Muscle of arm (tissue), 12 donors: Measurements from ENCODE around the gene BABAM2. TPM values are rescaled to one million over a fixed set of nuclear protein-coding genes. Genes with fewer than 3 reads are reported as not detected.

Experiments
- DNase-seq: peaks from one replicate; pipeline ENCODE4 v3.0.0-alpha.2; 2013
- polyA plus RNA-seq, 12 donors: library from polyadenylated mRNA; unstranded; fragments of 120-200 nt; gene quantifications; one replicate each; pipeline ENCODE4 v1.2.1, GENCODE V29; 2013; ENCODE audit not compliant: insufficient read length in 12 of 12

BABAM2 gene
- polyA plus RNA-seq, 12 donors = 23.2 to 30.5 (median 24.7) TPM; not detected in 1

DNA sequence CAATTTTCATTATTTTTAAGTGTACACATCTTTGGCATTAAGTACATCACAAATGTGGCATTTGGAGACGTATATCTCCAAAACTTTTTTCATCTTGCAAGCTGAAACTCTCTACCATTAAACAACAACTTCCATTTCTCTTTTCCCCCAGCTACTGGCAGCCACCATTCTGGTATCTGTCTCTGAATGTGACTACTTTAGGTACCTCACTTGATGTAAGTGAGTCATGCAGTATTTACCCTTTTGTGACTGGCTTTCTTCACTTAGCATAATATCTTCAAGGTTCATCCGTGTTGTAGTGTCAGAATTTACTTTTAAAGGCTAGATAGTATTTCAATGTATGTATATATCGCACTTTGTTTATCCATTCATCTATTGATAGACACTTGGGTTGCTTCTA is 17.0 kb downstream of the BABAM2 start:
- DNase-seq = no peak

DNA sequence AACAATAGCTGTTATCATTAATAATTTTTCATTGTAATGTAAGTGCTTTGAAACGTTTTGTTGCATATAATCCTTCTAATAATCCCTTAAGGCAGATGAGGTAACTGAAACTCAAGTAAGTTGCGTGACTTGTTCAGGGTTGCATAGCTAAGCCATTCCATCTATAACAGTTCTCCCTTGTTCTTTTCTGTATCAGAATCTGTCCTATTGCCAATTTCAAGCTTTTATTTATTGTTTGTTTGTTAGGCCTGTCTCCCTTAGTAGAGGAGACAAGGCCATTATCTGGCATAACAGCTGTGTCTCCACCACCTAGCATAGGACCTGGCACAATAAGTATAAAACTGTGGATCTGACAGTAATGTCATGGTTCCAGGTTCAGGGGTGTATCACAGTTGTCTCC is 19.4 kb downstream of the BABAM2 start:
- DNase-seq = no peak

DNA sequence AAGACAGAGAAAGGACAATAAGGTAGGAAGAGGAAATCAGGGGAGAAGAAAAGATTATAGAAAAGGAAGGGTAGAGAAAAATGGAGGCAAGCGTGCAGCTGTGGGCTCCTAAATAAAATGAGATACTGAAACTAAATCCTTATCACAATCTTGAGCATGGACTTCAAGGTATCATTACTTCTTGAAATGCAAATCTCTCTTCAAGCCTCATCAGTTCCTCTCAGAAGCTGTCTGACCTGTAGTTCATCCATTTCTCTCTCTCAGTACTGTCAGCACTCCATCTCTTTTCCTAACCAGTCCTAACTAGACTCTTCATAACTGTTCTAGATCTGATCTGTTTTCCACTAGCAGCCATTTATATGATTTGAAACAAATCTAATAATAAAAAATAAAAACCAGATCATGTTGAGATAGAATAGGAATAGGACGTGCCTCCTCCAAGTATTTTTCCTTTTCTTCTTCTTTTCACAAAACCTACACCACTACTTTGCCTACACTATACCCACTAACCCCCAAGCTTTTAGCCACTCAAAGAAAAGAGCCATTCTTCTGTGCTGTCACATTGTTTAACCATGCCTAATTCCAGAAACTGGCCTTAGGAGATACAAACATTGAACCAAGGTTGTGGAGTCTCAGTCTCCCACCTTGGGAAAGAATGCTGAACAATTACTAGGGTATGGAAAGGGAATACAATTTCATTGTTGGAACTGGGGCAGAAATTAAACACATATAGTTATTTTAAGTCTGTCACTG is 21.1 kb downstream of the BABAM2 start:
- DNase-seq = no peak

DNA sequence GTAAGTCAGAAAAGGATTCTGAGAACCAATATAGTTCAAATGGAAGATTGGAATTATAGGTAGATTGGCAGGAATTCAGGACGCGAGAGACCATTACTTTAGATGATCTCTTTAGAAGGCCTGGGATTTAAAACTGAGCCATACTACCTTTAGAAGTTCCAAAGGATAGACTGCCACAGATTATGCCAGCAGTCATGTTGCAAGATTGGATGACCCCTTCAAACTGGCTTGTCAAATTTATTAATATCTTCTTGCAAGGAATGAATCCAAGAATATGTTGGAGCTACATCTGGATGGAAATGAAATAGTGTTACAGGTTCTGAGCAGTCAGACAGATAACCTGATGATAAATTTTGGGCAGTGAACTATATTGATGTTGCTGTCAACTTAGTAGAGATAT is 22.0 kb downstream of the BABAM2 start:
- DNase-seq = no peak

DNA sequence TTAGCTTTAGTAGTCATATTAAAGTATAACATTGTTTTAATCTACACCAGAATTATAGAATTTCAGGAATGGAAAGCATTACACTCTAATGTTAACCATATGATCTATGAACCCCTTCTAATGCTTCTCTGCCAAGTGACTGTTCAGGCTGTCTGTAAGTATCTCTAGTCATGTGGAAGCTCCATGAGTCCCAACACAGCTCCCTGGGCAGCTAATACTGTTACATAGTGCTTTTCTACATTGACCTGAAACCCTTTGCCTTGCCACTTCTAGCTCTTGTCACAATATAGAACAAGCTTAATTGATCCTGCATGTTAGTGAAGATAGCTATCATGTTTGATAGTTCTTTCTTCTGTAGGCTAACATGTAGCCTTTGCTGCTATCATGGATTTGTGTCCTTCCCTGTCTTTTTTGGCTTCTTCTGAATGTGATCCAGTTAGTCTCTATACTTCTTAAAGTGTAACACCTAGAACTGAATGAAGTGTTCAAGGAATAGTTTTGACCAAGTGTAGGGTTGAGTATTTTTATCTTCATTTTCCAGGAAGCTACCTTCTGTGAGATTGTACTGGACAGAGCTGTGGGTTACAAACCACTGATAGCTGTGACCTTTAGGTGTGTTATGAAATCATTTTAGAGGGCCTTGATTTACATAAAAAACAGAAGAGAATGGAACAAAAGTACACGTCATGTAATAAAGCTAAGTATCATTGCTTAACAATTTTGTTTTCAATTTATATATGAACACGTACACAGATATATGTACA is 23.7 kb downstream of the BABAM2 start:
- no peak for DNase-seq

DNA sequence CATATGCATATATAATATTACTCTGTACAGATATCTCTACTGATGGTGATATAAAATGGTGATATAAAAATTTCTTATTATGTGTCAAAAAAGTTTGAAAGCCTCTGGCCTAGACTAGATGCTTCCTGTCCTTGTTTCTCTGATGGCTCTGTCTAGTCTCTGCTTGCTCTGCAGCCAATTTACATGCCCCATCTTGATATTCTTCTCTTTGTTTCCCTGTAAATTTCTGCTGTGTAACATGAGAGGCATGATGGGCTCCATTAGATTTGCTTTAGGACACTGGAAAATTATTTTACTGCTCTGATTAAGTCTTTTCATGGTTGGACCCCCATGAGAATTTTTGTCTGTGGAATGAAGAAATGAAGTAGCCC is 24.3 kb downstream of the BABAM2 start:
- no peak for DNase-seq

GRCh38 chr2:27915191-27915590 is 24.7 kb downstream of the BABAM2 start:
- DNase-seq = no peak

DNA sequence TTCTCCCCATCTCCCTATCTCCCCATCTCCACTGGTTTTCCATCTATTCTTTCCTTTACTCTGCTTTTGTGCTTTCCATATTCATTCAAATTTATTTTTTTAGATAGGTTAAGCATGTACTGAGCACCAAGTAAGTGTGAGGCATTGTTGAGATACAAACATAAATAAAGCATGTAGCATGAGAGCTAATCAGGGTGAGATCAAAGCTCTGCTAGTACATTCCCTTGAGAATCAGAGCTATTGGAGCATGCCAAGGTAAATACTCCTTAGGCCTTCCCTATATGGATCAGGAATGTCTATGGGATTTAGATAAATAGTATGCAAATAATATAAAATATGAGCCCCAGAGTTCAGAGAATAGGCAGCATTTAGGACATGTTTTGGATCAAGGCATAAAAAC is 25.3 kb downstream of the BABAM2 start:
- no peak for DNase-seq

DNA sequence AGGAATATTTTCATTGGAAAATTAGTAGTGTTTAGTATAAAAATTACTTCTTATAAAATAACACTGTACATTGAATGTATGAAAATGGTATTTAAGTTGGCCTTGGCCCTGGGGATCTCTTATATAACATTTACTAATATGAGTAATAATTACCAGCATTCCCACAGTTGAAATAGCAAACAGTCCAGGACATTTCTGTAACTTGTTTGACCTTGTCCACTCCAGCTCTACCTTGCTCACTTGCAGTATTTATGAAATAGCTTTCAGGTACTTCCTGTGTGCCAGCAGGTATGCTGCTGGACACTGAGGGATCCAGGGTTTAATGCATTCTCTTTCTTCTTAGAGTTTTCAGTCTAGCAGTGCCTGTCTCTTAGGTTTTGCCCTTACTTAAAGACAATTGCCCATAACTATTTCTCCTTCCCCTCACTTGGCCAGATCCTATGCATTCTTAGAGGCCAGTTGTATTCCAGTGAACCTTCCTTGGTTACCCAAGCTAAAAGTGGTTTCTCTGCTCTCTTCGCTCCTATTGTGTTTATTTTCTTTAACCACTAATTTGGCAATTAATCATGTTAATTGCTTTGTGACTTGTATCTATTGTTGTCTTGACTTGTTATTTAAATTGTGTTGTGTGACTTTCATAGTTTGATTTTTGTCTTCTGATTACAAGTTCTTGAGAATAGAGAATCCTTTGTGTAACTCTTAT is 25.9 kb downstream of the BABAM2 start:
- DNase-seq = no peak

DNA sequence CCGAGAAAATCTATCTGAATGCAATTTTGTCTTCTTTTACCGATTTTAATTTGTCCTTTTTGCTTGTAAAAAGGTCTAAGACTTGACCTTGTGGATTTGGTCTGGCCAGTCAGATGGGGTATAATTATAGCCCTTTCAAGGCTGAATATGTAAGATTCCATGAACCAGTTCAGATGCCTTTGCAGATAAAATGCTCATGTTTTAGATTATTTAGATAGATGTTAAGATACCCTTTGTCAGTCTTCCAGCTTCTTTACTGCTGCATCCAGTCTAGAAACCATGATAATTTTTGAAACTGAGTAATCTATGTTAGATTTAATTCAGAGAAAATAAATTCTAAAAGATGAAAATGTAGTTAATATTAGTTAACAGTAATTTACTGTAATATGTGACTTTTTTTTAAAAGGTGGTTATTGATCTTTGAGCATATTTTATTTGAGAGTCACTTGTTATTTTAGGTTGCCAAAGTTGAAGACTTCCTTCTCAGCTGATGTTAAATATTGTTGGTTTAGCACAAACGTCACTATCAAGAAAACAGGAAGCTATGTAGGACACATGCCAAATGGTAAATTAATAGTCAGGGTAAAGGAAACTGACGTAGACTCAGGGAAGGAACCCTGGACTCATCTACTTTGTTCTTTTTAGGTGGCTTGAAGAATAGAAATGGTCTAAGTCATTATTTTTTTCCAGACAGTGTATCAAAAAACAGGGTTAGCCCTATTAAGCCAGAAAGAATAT is 29.8 kb downstream of the BABAM2 start:
- DNase-seq = peak; percentile 20

GRCh38 chr2:27921424-27921823 is 30.9 kb downstream of the BABAM2 start:
- DNase-seq = no peak

GRCh38 chr2:27921880-27922547 is 31.5 kb downstream of the BABAM2 start:
- no peak for DNase-seq

GRCh38 chr2:27922842-27923241 is 32.3 kb downstream of the BABAM2 start:
- no peak for DNase-seq

DNA sequence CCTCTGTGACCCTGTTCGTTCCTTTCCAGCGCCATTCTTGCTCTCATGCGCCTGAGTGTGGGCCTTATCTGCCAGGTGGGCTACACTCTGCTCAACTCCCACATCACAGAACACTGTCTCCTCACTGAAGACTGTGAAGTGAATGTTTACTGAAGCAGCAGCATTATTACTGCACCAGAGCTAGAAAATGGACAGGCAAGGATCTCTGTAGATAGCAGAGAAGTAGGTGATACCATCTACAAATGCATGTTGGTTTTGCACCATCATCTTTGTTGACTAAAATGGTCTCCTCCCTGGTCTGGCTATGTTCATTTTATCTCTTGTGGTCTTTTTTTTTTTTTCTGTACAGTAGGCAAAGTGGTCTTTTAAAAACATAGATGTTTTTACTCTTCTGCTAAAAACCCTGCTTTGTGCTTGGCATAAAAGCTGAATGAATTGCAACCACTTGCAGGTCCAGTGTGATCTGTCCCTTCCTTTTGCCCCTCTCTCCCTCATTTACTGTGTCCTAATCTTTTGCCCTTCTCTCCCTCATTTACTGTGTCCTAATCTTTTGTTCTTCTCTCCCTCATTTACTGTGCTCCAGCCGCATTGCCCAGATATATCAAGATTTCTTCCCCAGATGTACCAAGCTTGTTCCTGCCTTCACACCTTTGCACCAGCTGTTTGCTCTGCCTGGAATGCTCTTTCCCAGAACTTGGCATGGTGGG is 35.4 kb downstream of the BABAM2 start:
- DNase-seq = no peak

GRCh38 chr2:27929916-27930486 is 39.5 kb downstream of the BABAM2 start:
- no peak for DNase-seq

DNA sequence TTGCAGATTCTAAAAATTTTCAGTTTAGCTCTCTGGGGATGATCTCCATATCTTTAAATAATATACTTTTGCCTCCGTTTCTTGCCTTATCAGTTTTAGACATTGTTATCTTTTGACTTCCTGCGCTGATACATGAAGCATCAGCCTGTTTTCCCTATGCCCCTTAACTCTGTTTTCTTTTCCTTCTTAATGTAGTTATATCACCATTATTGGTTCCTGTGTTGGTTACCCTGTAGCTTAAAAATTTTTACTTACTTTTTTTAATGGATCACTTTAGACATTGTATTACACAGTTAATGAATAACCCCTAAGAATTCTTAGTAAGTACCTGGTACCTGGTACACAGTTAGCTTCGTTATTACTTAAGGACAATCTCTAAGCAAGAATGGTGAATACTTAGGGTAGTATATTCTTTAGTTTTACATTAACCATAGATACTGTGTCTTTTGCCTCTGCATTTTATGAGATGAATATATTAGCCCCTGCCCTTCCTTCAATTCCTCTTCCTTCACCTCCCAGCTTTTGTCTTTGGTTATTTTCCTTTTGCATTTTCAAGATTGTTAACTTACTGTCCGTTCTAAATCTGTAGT is 40.9 kb downstream of the BABAM2 start:
- DNase-seq = no peak

DNA sequence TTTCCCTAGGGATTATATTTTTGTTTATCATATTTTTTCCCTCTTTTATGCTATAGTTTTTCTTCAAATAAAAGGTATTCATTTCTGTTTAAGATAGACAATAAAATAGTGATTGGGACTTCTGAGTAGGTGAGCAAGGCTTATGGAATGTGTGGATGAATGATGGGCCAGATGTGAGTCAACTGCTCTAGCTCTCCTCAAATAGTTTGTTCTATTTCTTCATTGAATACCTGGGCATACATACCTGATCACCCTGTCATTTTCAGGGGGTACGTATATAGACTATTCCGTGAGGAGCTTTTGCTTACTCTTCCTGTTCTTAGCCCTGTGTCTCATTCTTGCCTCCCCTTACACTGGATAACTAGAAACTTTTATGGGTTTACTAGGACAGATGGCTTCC is 41.9 kb downstream of the BABAM2 start:
- no peak for DNase-seq

- DNase-seq = no peak
Measured at GRCh38 chr2:27935026-27935425, 44.5 kb downstream of the BABAM2 start.

DNA sequence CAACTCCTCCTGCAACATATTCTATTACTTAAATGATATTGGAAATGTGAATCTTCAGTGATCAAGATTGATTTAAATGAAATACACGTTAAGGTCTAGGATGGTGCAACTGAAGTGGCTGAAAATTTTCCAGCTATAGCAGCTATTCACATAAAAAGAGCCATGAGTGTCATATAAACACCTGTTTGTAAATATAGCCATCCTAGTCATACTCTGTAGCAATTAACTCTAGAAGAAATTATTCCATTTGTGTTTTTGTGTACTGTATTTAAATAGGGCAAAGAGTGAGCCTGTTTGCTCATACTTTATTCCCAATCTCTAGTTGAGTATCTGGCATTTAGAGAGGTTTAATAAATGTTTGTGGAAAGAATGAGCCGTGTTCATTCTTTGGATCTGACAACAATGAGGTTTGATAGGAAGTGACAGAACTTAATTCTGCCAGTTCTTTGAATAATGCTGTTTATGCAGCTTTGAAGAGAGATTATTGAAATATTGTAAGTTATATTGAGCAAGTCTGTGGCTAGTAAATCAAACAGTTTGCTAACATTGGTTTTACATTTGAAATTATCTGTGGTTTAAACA is 49.7 kb downstream of the BABAM2 start:
- DNase-seq = no peak

GRCh38 chr2:27940982-27941381 is 50.5 kb downstream of the BABAM2 start:
- no peak for DNase-seq
